GM12878 (cell line): ENCODE results near the gene ATP7B. TPM values are rescaled to one million over a fixed set of nuclear protein-coding genes. Genes with fewer than 3 reads are reported as not detected.

Experiments used
- ATAC-seq: fragments of 200-7000 bp; cut with Tn5 transposase; 3 replicates; pipeline ENCODE4 v1.9.1; 2020; ENCODE audit warnings: mild to moderate bottlenecking, moderate library complexity
- BruUV-seq: library from RNA; stranded (reverse); fragments of 400-500 nt; replicated peaks from 2 replicates; lab custom pipeline; 2021; lab: Mats Ljungman, UMichigan
- CTCF ChIA-PET: fragments of 300-600 bp; sonication (Branson Sonifier 250); formaldehyde crosslinking; extraction: SDS; loops from one replicate; lab custom pipeline; 2021; ENCODE audit warnings: inconsistent platforms; lab: Yijun Ruan, JAX
- POLR2A ChIA-PET: fragments of 350-600 bp; formaldehyde crosslinking; extraction: SDS; loops from one replicate; lab custom pipeline; 2021; ENCODE audit warnings: inconsistent platforms; lab: Charles Lee
- RAD21 ChIA-PET: fragments of 300-600 bp; sonication (Branson Sonifier 250); formaldehyde crosslinking; loops from one replicate; lab custom pipeline; 2023; ENCODE audit warnings: antibody characterized with exemption; ENCODE audit not compliant: unreplicated experiment; lab: Charles Lee
- SMC1A ChIA-PET: fragments of 300-600 bp; sonication (Branson Sonifier 250); formaldehyde crosslinking; loops from one replicate; lab custom pipeline; 2023; ENCODE audit not compliant: unreplicated experiment, uncharacterized antibody; lab: Charles Lee
- DNase-seq: peaks from one replicate; pipeline ENCODE4 v3.0.0-alpha.2; 2011; ENCODE audit warnings: low read depth, low spot score
- FAIRE-seq: peaks from 3 replicates; lab custom pipeline; 2011; peaks lifted over from hg19 to GRCh38; lab: Jason Lieb, UNC
- H2AFZ ChIP-seq: 2 replicates; pipeline ENCODE4 v1.6.0; 2011; ENCODE audit warnings: low read depth, low read length, control low read depth; ENCODE audit not compliant: control insufficient read depth
- H3K27ac ChIP-seq: 2 replicates; pipeline ENCODE4 v1.5.1; 2011; ENCODE audit warnings: control low read depth; ENCODE audit not compliant: control insufficient read depth, insufficient read depth
- H3K27me3 ChIP-seq, 2 experiments: replicated peaks in 1 of 2; 2 replicates each; pipeline versions ENCODE4 v1.6.0 to v1.6.1; 2011; ENCODE audit warnings: low read length in 1 of 2; ENCODE audit not compliant: control insufficient read depth in 2 of 2, insufficient read depth in 2 of 2
- H3K36me3 ChIP-seq, 2 experiments: 2 replicates each; pipeline ENCODE4 v1.5.1; 2011; ENCODE audit warnings: low read length in 1 of 2; ENCODE audit not compliant: control insufficient read depth in 2 of 2, insufficient read depth in 2 of 2
- H3K4me1 ChIP-seq: 2 replicates; pipeline ENCODE4 v1.6.1; 2011; ENCODE audit warnings: mild to moderate bottlenecking, low read length, moderate library complexity, mixed read lengths; ENCODE audit not compliant: control insufficient read depth, insufficient read depth
- H3K4me2 ChIP-seq: 2 replicates; pipeline ENCODE4 v1.6.0; 2011; ENCODE audit warnings: control low read depth; ENCODE audit not compliant: control insufficient read depth, insufficient read depth
- H3K4me3 ChIP-seq: fragments of 200-600 bp; sonication (generic); 2 replicates; pipeline ENCODE4 v1.5.1; 2016
- H3K79me2 ChIP-seq: 2 replicates; pipeline ENCODE4 v1.6.0; 2011; ENCODE audit warnings: low read length; ENCODE audit not compliant: control insufficient read depth, insufficient read depth
- H3K9ac ChIP-seq: 2 replicates; pipeline ENCODE4 v1.8.0; 2011; ENCODE audit warnings: low read length, control low read depth, mixed read lengths; ENCODE audit not compliant: control insufficient read depth, insufficient read depth
- H3K9me3 ChIP-seq: replicated peaks from 3 replicates; pipeline ENCODE4 v1.5.1; 2011; ENCODE audit warnings: mild to moderate bottlenecking, low read length; ENCODE audit not compliant: control insufficient read depth, insufficient read depth
- H4K20me1 ChIP-seq: 2 replicates; pipeline ENCODE4 v1.6.0; 2011; ENCODE audit not compliant: control insufficient read depth, insufficient read depth
- LARP7 ChIP-seq: fragments of 450-650 bp; IDR thresholded peaks from 2 replicates; pipeline ENCODE4 v1.6.1; 2017; ENCODE audit warnings: mild to moderate bottlenecking
- MYC ChIP-seq: IDR thresholded peaks from 2 replicates; pipeline ENCODE4 v1.6.1; 2011; ENCODE audit warnings: mild to moderate bottlenecking, low read length, moderate library complexity, inconsistent platforms; ENCODE audit not compliant: insufficient read depth, insufficient replicate concordance, insufficient read length, severe bottlenecking
- POLR2A ChIP-seq: IDR thresholded peaks from 2 replicates; pipeline ENCODE4 v1.6.1; 2011; ENCODE audit warnings: low read depth, mild to moderate bottlenecking, low read length
- POU2F2 ChIP-seq: IDR thresholded peaks from 3 replicates; pipeline ENCODE4 v1.6.1; 2011; ENCODE audit warnings: low read depth, mild to moderate bottlenecking, low read length, borderline replicate concordance
- RAD51 ChIP-seq: fragments of 450-650 bp; IDR thresholded peaks from 2 replicates; pipeline ENCODE4 v1.6.1; 2016; ENCODE audit warnings: moderate library complexity, mild to moderate bottlenecking, inconsistent platforms
- RUNX3 ChIP-seq: IDR thresholded peaks from 2 replicates; pipeline ENCODE4 v1.6.1; 2012; ENCODE audit warnings: low read length, inconsistent platforms
- SIN3A ChIP-seq: IDR thresholded peaks from 2 replicates; pipeline ENCODE4 v1.6.1; 2012; ENCODE audit warnings: low read depth, low read length, improper control_type of control experiment
- SMAD5 ChIP-seq: IDR thresholded peaks from 2 replicates; pipeline ENCODE4 v1.6.1; 2016; ENCODE audit warnings: antibody characterized with exemption, low read depth
- SRF ChIP-seq, 2 experiments: IDR thresholded peaks; 2 replicates each; pipeline ENCODE4 v1.6.1; 2011; ENCODE audit warnings: low read depth in 2 of 2, low read length in 2 of 2, mild to moderate bottlenecking in 1 of 2, moderate library complexity in 1 of 2
- ZBTB4 ChIP-seq: fragments of 450-650 bp; formaldehyde crosslinking; IDR thresholded peaks from 2 replicates; pipeline ENCODE4 v1.4.0; 2022; ENCODE audit warnings: mild to moderate bottlenecking, moderate library complexity
- WGBS: methylation state at CpG from one replicate; pipeline ENCODE4 v1.1.6; 2016; ENCODE audit warnings: low lambda C conversion rate; ENCODE audit not compliant: insufficient replicate concordance, insufficient coverage; ENCODE audit errors: missing lambda C conversion rate; 5-methylcytosine and 5-hydroxymethylcytosine counted together
- in situ Hi-C: fragments of 300-500 bp; cut with MboI; formaldehyde crosslinking; loops from 9 replicates; pipeline ENCODE4 v1.14.3; 2018; ENCODE audit warnings: mixed read lengths
- intact Hi-C: fragments of 100-400 bp; cut with micrococcal nuclease; formaldehyde crosslinking; loops from one replicate; pipeline ENCODE4 v1.14.2; 2022; ENCODE audit not compliant: unreplicated experiment
- polyA plus RNA-seq, 11 experiments: library from polyadenylated mRNA; depleted of rRNA in 4 of 11; unstranded in 6 of 11; stranded (reverse) in 5 of 11; fragments of >200 nt; fragmentation: Nextera tagmentation in 4 of 11; fragmentation: Illumina TruSeq in 1 of 11; extraction: Ambion mirVana in 4 of 11; extraction: Trizol in 1 of 11; gene quantifications; 1 replicate in 1 of 11; 2 replicates in 10 of 11; pipeline versions ENCODE4 v1.2.1 to v1.2.3, GENCODE V29; 2011 to 2016; ENCODE audit warnings: inconsistent platforms in 2 of 11, missing spikeins in 2 of 11, low read depth in 1 of 11
- total RNA-seq, 4 experiments: library from RNA; depleted of rRNA in 3 of 4; stranded (reverse); fragments of >200 nt in 3 of 4; fragmentation: Illumina TruSeq in 1 of 4; extraction: Trizol in 1 of 4; gene quantifications; 2 replicates each; pipeline versions ENCODE4 v1.2.1 to v1.2.3, GENCODE V29; 2013 to 2021

Gene ATP7B
- total and polyA plus RNA-seq, 10 of the 15 experiments (the other 5 are each of a cell fraction or from before 2014, with no cell fraction given) = under 0.01 to 1.1 (median 0.06) TPM; not detected in 2

- ChIA-PET POLR2A (no interaction called here), SMC1A (no interaction called here), CTCF (interaction anchor here (1.0 to 1.5 kb wide), 3 partner anchors 15 to 132 kb away, joined by 3 to 5 read pairs (median 3); partner anchors contain the start of genes ALG11 and NEK5), RAD21 (interaction anchor here (0.8 kb wide), 1 partner anchor 454 kb away, joined by 4 read pairs; no protein-coding TSS in a partner anchor)
- DNase-seq = no peak
- TF ChIP-seq RAD51 (no peak), RUNX3 (no peak), LARP7 (no peak), MYC (no peak), POU2F2 (no peak), SRF (IDR thresholded peaks at IDR 0.05; ENCODE audit: low read depth in 2 of 2, low read length in 2 of 2) (no peak), POLR2A (no peak), SIN3A (no peak), SMAD5 (no peak), ZBTB4 (CRISPR knock-in tag) (no peak)
- H4K20me1 ChIP-seq = no peaks in the 10 kb centered on the region
- in situ Hi-C loops = no loop called here
- no peaks in the 10 kb centered on the region for H3K4me1 ChIP-seq
- intact Hi-C loops = loop anchor here (5.0 kb wide), 1 partner anchor 100 kb away; no protein-coding TSS in a partner anchor
- no peak for ATAC-seq
- BruUV-seq = no TSS peak
- H3K27ac ChIP-seq = no peak overlapping the region
- 45% methylated on average over 2 of the region's 2 CpGs for WGBS
- FAIRE-seq = no peak
- H3K4me2 ChIP-seq = no peak overlapping the region
- H3K79me2 ChIP-seq = no peaks in the 10 kb centered on the region
- H3K4me3 ChIP-seq = no peak overlapping the region
- no peaks in the 10 kb centered on the region for H3K36me3 ChIP-seq
- H2AFZ ChIP-seq = no peak overlapping the region
- no peak overlapping the region for H3K9ac ChIP-seq
- H3K9me3 ChIP-seq = no peaks in the 10 kb centered on the region
- peaks cover 3 to 11% of the 10 kb centered on the region in 2 experiments; a peak in 3 of 4 replicates for H3K27me3 ChIP-seq
These were observed 14.1 kb downstream of the ATP7B start for GRCh38 chr13:51997186-51997585.
